DMS114 treated with DMSO at 0.1 percent for 48 hours (cell line): ENCODE results near the gene BID.
"Not testable (repeated sequence)": the region's sequence is repeated elsewhere in the genome, so short reads cannot be mapped to it uniquely, and the experiment has no call there.

Source experiments
- DNase-seq: peaks from one replicate; lab custom pipeline; 2025; ENCODE audit not compliant: unreplicated experiment; lab: John Stamatoyannopoulos, UW

The BID gene

GRCh38 chr22:17770180-17771077, 3.8 kb downstream of the BID start:
- no peak for DNase-seq

DNA sequence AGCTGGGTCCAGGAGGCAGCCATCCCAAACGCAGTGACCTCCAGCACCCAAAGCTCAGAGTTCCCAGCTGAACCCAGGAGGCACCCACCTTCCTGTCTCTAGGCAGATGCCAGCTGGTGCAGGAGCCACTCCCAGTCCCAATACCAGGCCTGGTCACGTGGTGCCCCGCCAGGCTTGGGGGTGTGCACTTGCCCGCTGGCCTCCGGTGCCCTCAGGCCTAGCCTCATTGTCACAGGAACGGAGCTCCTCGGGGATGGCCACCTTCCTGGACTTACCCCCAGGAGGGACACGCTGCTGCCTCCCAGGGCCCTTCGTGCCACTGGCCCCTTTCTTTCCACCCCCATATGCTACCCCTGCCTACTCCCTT, 4.6 kb downstream of the BID start:
- DNase-seq = no peak

GRCh38 chr22:17769013-17769715, 5.1 kb downstream of the BID start:
- no peak for DNase-seq

GRCh38 chr22:17767233-17768065, 6.8 kb downstream of the BID start:
- DNase-seq = no peak

DNA sequence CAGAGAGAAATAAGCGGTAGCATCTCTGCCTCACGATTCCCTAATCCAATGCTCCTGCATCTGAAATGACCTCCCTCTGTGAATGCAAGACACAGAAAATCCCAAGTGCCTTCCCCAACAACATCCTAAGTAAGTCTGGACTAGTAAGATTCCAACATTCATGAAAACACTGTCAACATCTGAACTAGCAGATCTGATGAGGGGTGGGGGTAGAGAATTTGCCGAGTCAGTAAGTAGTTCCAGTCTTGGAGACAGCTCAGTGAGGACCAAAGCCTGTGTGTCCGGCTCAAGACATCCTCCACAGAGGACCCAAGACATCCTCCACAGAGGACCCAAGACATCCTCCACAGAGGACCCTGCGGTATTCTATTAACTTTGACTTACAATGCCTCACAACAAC, 9.4 kb downstream of the BID start:
- DNase-seq = not testable (repeated sequence)

DNA sequence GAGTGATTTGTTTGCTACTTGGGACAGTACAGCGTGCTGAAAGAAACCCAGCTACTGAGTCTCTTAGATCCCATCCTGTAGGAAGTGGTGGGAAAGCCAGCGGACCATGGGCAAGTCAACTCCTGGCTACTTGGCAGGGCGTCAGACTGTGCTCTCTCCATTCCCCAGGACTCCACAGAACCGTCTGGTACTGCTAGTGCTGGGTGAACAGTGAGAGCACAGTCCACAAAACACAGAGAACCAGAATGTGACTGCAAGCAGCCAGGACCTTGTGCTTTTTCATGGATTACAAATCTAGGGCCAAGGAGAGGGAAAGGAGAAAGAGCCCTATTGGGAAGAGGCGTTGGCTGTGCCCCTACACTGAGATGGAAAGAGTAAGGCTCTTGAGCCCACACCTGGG, 10.2 kb downstream of the BID start:
- DNase-seq = no peak

- not testable (repeated sequence) for DNase-seq
These were observed 10.8 kb downstream of the BID start for GRCh38 chr22:17763442-17763841.

GRCh38 chr22:17761138-17761488, 13.2 kb downstream of the BID start:
- DNase-seq = no peak

DNA sequence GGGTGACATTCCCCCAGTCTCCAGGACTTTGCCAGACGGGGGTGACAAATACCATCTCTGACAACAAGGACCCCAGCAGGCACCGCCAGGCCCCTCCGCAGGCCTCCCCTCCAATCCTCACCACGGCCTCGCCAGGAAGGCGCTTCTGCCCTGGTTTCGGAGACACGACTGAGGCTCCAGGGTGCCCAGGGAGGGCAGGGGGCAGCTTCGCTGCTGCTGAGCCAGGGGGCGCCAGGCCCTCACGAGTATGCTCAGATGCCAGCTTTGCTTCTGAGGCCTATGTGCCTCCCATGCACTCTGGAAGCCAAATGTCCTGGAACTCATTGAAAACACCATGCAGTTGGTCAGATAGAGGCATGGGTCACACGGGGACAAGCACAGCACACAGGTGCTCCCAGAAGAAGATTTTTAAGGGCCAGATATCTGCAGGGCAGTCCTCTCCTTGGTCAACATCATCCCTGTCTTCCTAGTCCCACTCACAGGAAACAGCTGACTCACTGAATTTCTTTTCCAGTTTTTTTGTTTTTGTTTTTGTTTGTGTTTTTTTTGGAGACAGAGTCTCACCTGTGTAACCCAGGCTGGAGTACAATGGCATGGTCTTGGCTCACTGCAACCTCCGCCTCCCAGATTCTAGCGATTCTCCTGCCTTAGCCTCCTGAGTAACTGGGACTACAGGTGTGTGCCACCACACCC, 19.9 kb downstream of the BID start:
- no peak for DNase-seq

DNA sequence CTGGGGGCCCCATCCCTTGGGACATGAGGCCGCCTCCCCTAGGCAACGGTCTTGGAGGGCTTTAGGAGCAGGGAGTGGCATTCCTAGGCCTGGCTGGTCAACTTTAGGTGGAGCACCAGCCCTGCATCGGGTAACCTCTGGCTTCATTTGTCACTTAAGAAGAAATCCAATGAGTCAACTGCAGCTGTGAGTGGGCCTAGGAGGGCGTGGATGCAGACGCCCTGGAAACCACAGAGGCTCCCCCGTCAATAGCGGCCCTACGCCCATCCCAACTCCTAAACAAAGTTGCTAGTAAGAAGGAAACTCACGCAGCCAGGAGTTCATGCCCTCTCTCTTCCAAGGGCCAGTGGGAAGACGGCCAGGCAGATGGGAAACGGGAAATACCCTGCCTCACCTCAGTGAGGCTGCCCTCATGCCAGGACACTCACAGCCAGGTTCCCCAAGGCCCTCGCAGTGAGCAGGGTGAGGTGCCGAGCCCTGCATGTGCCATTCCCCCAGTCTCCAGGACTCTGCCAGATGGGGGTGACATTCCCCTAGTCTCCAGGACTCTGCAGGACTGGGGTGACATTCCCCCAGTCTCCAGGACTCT, 20.8 kb downstream of the BID start:
- no peak for DNase-seq

DNA sequence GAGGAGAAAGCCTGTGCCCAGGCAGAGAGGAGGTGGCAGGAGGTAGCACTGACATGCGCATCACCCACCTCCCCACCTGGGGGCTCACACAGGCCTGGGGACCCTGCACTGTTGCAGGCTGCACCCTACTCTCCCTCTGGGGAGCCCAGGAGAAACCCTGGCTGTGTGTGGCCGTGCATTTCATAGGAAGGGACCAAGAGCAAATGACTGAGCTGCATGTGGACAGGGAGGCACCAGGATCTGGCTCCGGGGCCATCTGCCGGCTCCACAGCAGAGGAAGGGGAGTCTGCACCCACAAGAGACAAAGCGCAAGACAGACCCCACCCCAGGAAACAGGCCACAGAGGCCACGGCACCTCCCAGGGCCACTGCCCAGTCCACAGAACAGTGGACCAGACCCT, 22.7 kb downstream of the BID start:
- no peak for DNase-seq

GRCh38 chr22:17749605-17750395, 24.5 kb downstream of the BID start:
- no peak for DNase-seq

DNA sequence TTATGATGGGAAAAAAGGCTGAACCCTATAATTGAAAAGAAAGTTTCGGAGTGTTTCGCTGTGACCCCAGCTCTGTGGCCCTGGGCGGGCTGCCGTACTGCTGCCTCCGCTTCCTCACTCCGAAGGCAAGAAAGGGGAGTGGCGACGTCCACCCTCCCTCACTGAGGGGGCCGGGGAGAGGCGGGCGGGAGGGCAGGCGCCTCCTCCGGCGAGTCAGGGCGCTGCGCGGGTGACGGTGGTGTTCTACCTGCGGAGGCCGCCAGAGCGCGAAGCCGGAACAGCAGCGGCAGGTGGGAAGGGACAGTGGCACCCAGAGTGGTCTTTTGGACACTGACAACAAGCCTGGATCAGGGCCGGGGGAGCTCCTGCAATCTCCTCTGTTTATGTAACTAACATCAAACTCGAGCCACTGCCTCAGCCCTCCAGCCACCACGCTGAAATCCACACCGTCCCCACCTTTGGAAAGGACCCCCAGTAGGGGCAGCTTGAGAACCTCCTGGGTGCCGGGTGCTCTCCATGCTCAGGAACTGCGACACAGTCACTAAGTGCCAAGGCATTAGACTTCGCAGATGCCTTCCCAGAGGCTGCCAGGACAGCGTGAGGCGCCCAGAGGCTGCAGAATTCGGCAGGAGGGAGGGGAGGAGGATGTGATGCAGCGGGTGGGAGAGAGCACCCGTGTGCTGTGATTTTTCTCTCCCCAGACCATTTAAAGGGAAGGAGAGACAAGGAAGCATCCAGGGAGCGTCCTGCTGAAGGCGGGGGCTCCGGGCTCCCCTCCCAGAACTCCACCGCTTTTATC, 25.5 kb downstream of the BID start:
- DNase-seq = no peak

DNA sequence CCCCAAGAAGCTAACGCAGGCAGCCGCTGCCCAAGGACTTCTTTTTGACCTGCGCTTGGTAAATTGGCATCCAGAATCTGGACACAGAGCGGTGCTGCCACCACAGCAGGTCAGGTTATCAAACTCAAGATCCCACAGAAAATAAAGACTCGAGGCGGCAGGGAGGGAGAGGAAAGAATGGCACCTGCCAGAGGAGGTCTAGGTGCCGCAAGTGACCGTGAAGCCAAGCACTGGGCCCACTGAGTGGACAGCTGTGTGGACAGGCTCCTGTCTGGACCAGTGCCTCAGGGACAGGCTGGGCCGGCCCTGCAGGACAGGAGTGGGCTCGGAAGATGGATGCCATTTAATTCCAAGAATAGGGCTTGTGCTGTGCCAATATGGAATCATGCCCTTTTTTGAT, 27.4 kb downstream of the BID start:
- DNase-seq = no peak

GRCh38 chr22:17744430-17744829, 29.8 kb downstream of the BID start:
- DNase-seq = no peak

DNA sequence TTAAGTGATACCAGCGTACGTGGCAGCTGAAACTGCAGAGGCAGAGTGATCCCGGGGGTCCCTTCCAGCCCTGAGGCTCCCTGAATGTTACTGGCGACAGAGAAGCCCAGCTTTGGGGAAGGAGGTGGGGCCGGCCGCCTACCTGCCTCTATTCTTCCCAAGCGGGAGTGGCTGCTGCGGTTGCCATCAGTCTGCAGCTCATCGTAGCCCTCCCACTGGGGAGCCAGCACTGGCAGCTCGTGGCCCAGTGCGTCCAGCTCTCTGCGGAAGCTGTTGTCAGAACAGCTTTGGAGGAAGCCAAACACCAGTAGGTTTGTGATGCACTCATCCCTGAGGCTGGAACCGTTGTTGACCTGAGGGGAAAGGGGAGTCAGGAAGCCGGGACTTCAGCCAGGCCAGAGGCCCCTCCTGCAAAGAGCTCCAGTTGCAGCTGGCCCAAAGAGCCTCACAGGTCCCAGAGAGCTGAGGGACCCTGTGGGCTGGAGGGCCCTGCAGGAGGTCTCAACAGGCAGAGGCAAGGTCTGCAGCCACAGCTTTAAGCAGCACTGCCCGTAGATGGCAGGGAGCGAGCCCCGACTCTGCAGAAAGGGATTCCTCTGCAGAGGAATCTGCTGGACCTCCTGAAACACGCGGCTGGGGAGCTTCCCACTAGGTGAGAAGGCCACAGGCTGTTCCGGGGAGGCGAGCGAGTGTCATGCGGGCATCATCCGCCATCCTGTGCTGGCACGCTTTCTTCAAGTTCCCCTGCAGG, 30.4 kb downstream of the BID start:
- DNase-seq = no peak

GRCh38 chr22:17742527-17742902, 31.8 kb downstream of the BID start:
- DNase-seq = peak; percentile 19

DNA sequence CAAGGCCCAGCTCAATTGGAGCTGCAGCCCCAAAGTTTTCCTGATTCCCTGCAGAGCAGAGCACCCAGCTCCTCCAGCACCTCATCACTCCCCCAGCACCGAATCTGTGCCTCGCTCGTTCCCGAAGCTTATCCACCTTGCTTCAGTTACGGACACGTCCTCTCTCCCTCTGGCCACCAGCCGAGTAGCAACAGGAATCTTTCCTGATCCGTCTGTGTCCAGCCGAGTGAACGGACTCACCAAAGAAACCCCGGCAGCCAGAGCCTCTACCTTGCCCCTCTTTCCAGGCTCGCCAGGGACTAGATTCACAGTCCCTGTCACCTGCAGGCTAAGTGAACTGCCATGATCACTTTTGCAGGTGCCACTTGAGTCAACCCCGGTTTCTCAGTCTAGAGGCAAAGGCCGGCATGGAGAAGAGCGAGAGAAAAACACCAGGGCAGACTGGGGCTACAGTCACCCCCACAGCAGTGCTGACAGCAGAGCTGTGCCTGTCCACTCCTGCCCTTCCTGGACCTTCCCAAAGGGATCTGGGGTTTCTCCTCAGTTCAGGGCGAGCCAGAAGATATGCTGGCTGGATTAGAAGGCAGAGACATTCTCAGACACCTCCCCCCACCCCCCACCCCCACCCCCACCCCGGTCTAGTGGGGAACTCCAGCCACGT, 32.3 kb downstream of the BID start:
- DNase-seq = no peak
